ENCODE data around the gene KRTAP12-1.

- no peak for TF ChIP-seq EZH2 (IDR thresholded peaks at IDR 0.05; ENCODE audit: low read length, missing control alignments)
- no peak for TF ChIP-seq CTCF (conservative IDR thresholded peaks at IDR 0.05 in 1 of 2, IDR thresholded peaks at IDR 0.05 in 1 of 2; ENCODE audit: low read depth in 1 of 2, low read length in 2 of 2)
Measured at GRCh38 chr21:44699502-44700001, 17.6 kb upstream of the KRTAP12-1 start.

Measured in fibroblast of lung (primary cell).